ENCODE results near the gene MCOLN3.

- TF ChIP-seq CTCF (conservative IDR thresholded peaks at IDR 0.05; ENCODE audit: low read depth, low read length) (no peak), EZH2 (IDR thresholded peaks at IDR 0.05; ENCODE audit: borderline replicate concordance, low read depth, low read length, poor library complexity, severe bottlenecking) (no peak)
Observed at GRCh38 chr1:85087659-85088407, 39.5 kb upstream of the MCOLN3 start.
